Endodermal cell (in vitro differentiated cells): ENCODE data around the gene BTBD9. TPM values are rescaled to one million over a fixed set of nuclear protein-coding genes. Genes with fewer than 3 reads are reported as not detected.

Source experiments
- DNase-seq: peaks from one replicate; pipeline ENCODE4 v3.0.0-alpha.2; 2017
- H3K27ac ChIP-seq: 2 replicates; pipeline ENCODE4 v1.5.1; 2013; ENCODE audit warnings: mild to moderate bottlenecking, low read depth, low read length, moderate library complexity
- H3K27me3 ChIP-seq: 2 replicates; pipeline ENCODE4 v1.6.1; 2013; ENCODE audit warnings: mild to moderate bottlenecking, low read length, moderate library complexity; ENCODE audit not compliant: insufficient read depth, control insufficient read depth, poor library complexity, severe bottlenecking
- H3K36me3 ChIP-seq: 2 replicates; pipeline ENCODE4 v1.7.0; 2013; ENCODE audit warnings: mild to moderate bottlenecking, low read length, moderate library complexity; ENCODE audit not compliant: control insufficient read depth, insufficient read depth
- H3K4me1 ChIP-seq: one replicate; pipeline ENCODE4 v1.7.0; 2013; ENCODE audit warnings: low read length; ENCODE audit not compliant: control insufficient read depth, insufficient read depth
- H3K4me3 ChIP-seq: 2 replicates; pipeline ENCODE4 v1.5.1; 2013; ENCODE audit warnings: mild to moderate bottlenecking, low read length, moderate library complexity
- H3K9ac ChIP-seq: 2 replicates; pipeline ENCODE4 v1.6.1; 2013; ENCODE audit warnings: mild to moderate bottlenecking, low read length, moderate library complexity; ENCODE audit not compliant: poor library complexity, severe bottlenecking; ENCODE audit errors: extremely low read depth
- H3K9me3 ChIP-seq: 2 replicates; pipeline ENCODE4 v1.6.1; 2013; ENCODE audit warnings: mild to moderate bottlenecking, low read length, moderate library complexity; ENCODE audit not compliant: control insufficient read depth
- H3K27ac Mint-ChIP-seq: 2 replicates; pipeline ENCODE4 v1.8.0; 2020; ENCODE audit warnings: mixed read lengths
- H3K27me3 Mint-ChIP-seq: 2 replicates; pipeline ENCODE4 v1.8.0; 2021; ENCODE audit warnings: mild to moderate bottlenecking, mixed read lengths; ENCODE audit not compliant: insufficient read depth
- H3K36me3 Mint-ChIP-seq: 2 replicates; pipeline ENCODE4 v1.8.0; 2020; ENCODE audit warnings: low read depth, mixed read lengths
- H3K4me1 Mint-ChIP-seq: 2 replicates; pipeline ENCODE4 v1.8.0; 2020; ENCODE audit warnings: mixed read lengths
- H3K4me3 Mint-ChIP-seq: 2 replicates; pipeline ENCODE4 v1.8.0; 2020; ENCODE audit warnings: mild to moderate bottlenecking, moderate library complexity, mixed read lengths
- H3K9me3 Mint-ChIP-seq: 2 replicates; pipeline ENCODE4 v1.8.0; 2020; ENCODE audit warnings: mild to moderate bottlenecking, mixed read lengths
- WGBS, 2 experiments: methylation state at CpG; one replicate each; pipeline versions ENCODE4 v1.1.5 to v1.1.7; 2013; ENCODE audit warnings: missing lambda C conversion rate in 2 of 2, mixed read lengths in 1 of 2; ENCODE audit not compliant: insufficient coverage in 1 of 2, insufficient read length in 1 of 2; 5-methylcytosine and 5-hydroxymethylcytosine counted together
- total RNA-seq, 2 donors: library from RNA; stranded (reverse); fragmentation: NEBNext Ultra II Directional in 1 of 2; extraction: Animal tissue kit (Norgen Biotek cat#: 25700) in 1 of 2; gene quantifications; 2 replicates in 1 of 2; 3 replicates in 1 of 2; pipeline ENCODE4 v1.2.1, GENCODE V29; 2021
- TF ChIP-seq, protein P1 (sequence below): fragments of 200-600 bp; sonication (generic); conservative IDR thresholded peaks from 2 replicates; pipeline ENCODE4 v1.5.0; 2021; ENCODE audit warnings: antibody characterized with exemption, mild to moderate bottlenecking

BTBD9 gene
- total RNA-seq, 2 donors from 2014 or later = 7.6 to 12.3 TPM

DNA sequence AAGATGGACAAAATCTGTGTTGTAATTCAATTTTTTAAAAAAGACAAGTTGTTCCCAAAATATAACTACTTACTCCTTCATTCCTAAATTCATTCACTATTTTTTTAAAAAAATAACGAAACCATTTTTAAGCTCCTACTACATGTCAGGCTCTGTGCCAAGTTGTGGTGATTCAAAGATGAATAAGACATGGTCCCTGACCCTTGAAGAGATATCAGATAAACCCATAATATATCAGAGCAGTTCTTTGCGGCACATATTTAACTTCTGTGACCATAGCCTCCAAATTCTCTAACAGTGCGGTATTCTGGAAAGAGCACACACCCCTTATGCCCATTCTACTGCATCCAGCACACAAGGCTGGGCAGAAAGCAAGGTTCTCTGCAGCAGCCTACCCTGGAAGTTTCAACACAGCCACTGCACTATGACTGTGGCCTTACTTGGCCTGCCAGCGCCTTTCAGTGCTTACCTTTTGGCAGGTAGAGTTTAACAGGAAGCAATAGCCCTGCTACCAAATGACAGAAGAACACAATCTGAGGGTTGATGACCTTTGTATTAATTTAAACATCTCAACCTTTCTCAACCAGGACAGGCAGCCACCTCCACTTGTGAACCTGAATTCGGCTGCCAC is 406.5 kb downstream of the BTBD9 start:
- 85 to 88% methylated on average over 5 of the region's 5 CpGs for WGBS, 2 experiments
- peaks cover 15% of the 10 kb centered on the region for H3K27me3 ChIP-seq
- no peak overlapping the region for H3K4me3 ChIP-seq
- H3K27ac Mint-ChIP-seq = no peak overlapping the region
- H3K9me3 Mint-ChIP-seq = peaks cover 3% of the 10 kb centered on the region
- no peak overlapping the region for H3K27ac ChIP-seq
- TF ChIP-seq, protein P1, sequence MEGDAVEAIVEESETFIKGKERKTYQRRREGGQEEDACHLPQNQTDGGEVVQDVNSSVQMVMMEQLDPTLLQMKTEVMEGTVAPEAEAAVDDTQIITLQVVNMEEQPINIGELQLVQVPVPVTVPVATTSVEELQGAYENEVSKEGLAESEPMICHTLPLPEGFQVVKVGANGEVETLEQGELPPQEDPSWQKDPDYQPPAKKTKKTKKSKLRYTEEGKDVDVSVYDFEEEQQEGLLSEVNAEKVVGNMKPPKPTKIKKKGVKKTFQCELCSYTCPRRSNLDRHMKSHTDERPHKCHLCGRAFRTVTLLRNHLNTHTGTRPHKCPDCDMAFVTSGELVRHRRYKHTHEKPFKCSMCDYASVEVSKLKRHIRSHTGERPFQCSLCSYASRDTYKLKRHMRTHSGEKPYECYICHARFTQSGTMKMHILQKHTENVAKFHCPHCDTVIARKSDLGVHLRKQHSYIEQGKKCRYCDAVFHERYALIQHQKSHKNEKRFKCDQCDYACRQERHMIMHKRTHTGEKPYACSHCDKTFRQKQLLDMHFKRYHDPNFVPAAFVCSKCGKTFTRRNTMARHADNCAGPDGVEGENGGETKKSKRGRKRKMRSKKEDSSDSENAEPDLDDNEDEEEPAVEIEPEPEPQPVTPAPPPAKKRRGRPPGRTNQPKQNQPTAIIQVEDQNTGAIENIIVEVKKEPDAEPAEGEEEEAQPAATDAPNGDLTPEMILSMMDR = no peak
- peaks cover 33% of the 10 kb centered on the region for H3K4me1 Mint-ChIP-seq
- no peaks in the 10 kb centered on the region for H3K9me3 ChIP-seq
- H3K4me1 ChIP-seq = peaks cover 14% of the 10 kb centered on the region
- no peak overlapping the region for H3K9ac ChIP-seq
- peaks cover 3% of the 10 kb centered on the region for H3K36me3 Mint-ChIP-seq
- H3K27me3 Mint-ChIP-seq = peaks cover 10% of the 10 kb centered on the region
- no peak for DNase-seq
- H3K36me3 ChIP-seq = no peaks in the 10 kb centered on the region
- no peak overlapping the region for H3K4me3 Mint-ChIP-seq

DNA sequence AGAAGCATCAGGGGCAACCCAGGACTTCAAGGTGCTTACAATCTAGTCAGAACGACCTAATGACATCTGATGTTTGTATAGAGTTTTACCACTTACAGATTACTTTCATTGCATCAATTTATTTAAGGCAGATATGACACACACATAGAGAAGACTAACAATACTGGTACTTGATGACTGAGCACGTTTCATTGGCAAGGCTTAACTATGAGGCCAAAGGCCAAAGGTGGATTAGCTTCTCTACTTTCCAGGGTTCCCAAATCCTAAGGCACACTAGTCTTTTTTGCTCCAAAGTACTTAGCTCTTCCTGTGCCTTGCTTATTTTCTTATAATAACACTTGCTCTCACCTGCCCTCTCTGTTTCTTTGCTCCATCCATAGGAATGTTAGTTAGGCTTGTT is 414.0 kb downstream of the BTBD9 start:
- 77 to 92% methylated on average over 1 to 2 of the region's 2 CpGs for WGBS, 2 experiments
- Mint-ChIP-seq H3K27me3 (peaks cover 2% of the 10 kb centered on the region), H3K4me1 (peaks cover 5% of the 10 kb centered on the region), H3K9me3 (no peaks in the 10 kb centered on the region), H3K27ac (no peak overlapping the region), H3K4me3 (no peak overlapping the region), H3K36me3 (no peaks in the 10 kb centered on the region)
- no peaks in the 10 kb centered on the region for H3K9me3 ChIP-seq
- H3K9ac ChIP-seq = no peak overlapping the region
- H3K36me3 ChIP-seq = no peaks in the 10 kb centered on the region
- TF ChIP-seq, protein P1 = no peak
- H3K4me3 ChIP-seq = no peak overlapping the region
- H3K4me1 ChIP-seq = no peaks in the 10 kb centered on the region
- peaks cover 4% of the 10 kb centered on the region for H3K27me3 ChIP-seq
- no peak for DNase-seq
- H3K27ac ChIP-seq = no peak overlapping the region

DNA sequence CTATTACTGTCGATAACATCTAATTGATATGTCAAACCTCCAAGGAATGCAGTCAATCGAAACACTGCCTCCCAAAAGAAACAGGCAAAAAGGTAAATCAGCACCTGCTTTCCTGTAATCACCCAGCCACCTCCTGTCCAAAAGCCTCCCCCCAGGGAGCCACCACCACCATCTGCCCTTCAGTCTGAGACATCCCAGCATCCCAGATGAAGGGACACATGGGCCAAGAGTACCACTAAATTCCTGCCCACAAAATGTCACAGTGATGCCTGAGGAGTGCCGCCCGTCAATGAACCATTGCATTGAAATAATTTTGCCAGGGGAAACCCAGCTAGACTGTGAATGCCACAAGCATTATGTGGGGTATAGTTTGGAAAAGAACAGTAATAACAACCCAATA is 418.5 kb downstream of the BTBD9 start:
- no peak overlapping the region for H3K9ac ChIP-seq
- no peak overlapping the region for H3K4me3 Mint-ChIP-seq
- peak; percentile 30 for DNase-seq
- H3K4me3 ChIP-seq = no peak overlapping the region
- H3K4me1 Mint-ChIP-seq = peaks cover 8% of the 10 kb centered on the region
- H3K27me3 ChIP-seq = no peaks in the 10 kb centered on the region
- H3K27ac ChIP-seq = no peak overlapping the region
- no peaks in the 10 kb centered on the region for H3K9me3 Mint-ChIP-seq
- peaks cover 2% of the 10 kb centered on the region for H3K27me3 Mint-ChIP-seq
- WGBS, 2 experiments = 93 to 100% methylated on average over 3 to 4 of the region's 4 CpGs
- H3K27ac Mint-ChIP-seq = no peak overlapping the region
- H3K36me3 Mint-ChIP-seq = no peaks in the 10 kb centered on the region
- TF ChIP-seq, protein P1 = no peak
- H3K36me3 ChIP-seq = no peaks in the 10 kb centered on the region
- no peaks in the 10 kb centered on the region for H3K4me1 ChIP-seq
- no peaks in the 10 kb centered on the region for H3K9me3 ChIP-seq
